ENCODE results near the gene ELSPBP1. TPM values are rescaled to one million over a fixed set of nuclear protein-coding genes. Genes with fewer than 3 reads are reported as not detected.
A peak's percentile ranks its signal among the peaks of the same experiment; 100 is the strongest.

Gene ELSPBP1
- total and polyA plus RNA-seq, 2 donors (not counting 1 experiment from before 2014, with no cell fraction given), result not detected

GRCh38 chr19:48060381-48060780, 65.9 kb downstream of the ELSPBP1 start:
- no peak overlapping the region for H3K9ac ChIP-seq (ENCODE audit: insufficient read depth, low read length)
- H3K79me2 ChIP-seq (ENCODE audit: control insufficient read depth, insufficient read depth, low read length), result no peaks in the 10 kb centered on the region
- no peaks in the 10 kb centered on the region for H3K36me3 ChIP-seq (ENCODE audit: control insufficient read depth, insufficient read depth, low read length)
- TF ChIP-seq EZH2 (IDR thresholded peaks at IDR 0.05; ENCODE audit: low read length, missing control alignments) (no peak), CTCF (conservative IDR thresholded peaks at IDR 0.05 in 1 of 2, IDR thresholded peaks at IDR 0.05 in 1 of 2; ENCODE audit: low read depth in 1 of 2, low read length in 2 of 2) (no peak)
- H4K20me1 ChIP-seq (ENCODE audit: control insufficient read depth, extremely low read depth, insufficient read depth, low read length), result no peaks in the 10 kb centered on the region
- no peak overlapping the region for H2AFZ ChIP-seq (ENCODE audit: low read length)
- H3K9me3 ChIP-seq (ENCODE audit: control insufficient read depth, insufficient read depth, low read depth, low read length), result no peaks in the 10 kb centered on the region
- no peak overlapping the region for H3K4me2 ChIP-seq (ENCODE audit: extremely low read depth, insufficient read depth, low read length)
- no peak overlapping the region for H3K4me3 ChIP-seq (replicated peaks in 1 of 4; ENCODE audit: control extremely low read depth in 1 of 4, insufficient read depth in 1 of 4, low read depth in 3 of 4, low read length in 4 of 4)
- H3K27ac ChIP-seq (ENCODE audit: insufficient read depth, low read length), result no peak overlapping the region
- no peaks in the 10 kb centered on the region for H3K27me3 ChIP-seq (ENCODE audit: control insufficient read depth, insufficient read depth, low read length)
- no peaks in the 10 kb centered on the region for H3K4me1 ChIP-seq (ENCODE audit: control insufficient read depth, extremely low read depth, insufficient read depth, low read length)
- no peak for DNase-seq (ENCODE audit: low read depth in 2 of 2)

GRCh38 chr19:48061401-48062344, 67.2 kb downstream of the ELSPBP1 start:
- TF ChIP-seq EZH2 (IDR thresholded peaks at IDR 0.05; ENCODE audit: low read length, missing control alignments) (no peak), CTCF (conservative IDR thresholded peaks at IDR 0.05 in 1 of 2, IDR thresholded peaks at IDR 0.05 in 1 of 2; ENCODE audit: low read depth in 1 of 2, low read length in 2 of 2) (no peak)
- H3K4me3 ChIP-seq (replicated peaks in 1 of 4; ENCODE audit: control extremely low read depth in 1 of 4, insufficient read depth in 1 of 4, low read depth in 3 of 4, low read length in 4 of 4), result no peak overlapping the region
- no peak for DNase-seq (ENCODE audit: low read depth in 2 of 2)
- no peaks in the 10 kb centered on the region for H3K4me1 ChIP-seq (ENCODE audit: control insufficient read depth, extremely low read depth, insufficient read depth, low read length)
- no peaks in the 10 kb centered on the region for H3K79me2 ChIP-seq (ENCODE audit: control insufficient read depth, insufficient read depth, low read length)
- no peaks in the 10 kb centered on the region for H4K20me1 ChIP-seq (ENCODE audit: control insufficient read depth, extremely low read depth, insufficient read depth, low read length)
- no peaks in the 10 kb centered on the region for H3K27me3 ChIP-seq (ENCODE audit: control insufficient read depth, insufficient read depth, low read length)
- no peaks in the 10 kb centered on the region for H3K36me3 ChIP-seq (ENCODE audit: control insufficient read depth, insufficient read depth, low read length)
- no peak overlapping the region for H3K4me2 ChIP-seq (ENCODE audit: extremely low read depth, insufficient read depth, low read length)
- no peak overlapping the region for H3K9ac ChIP-seq (ENCODE audit: insufficient read depth, low read length)
- no peaks in the 10 kb centered on the region for H3K9me3 ChIP-seq (ENCODE audit: control insufficient read depth, insufficient read depth, low read depth, low read length)
- no peak overlapping the region for H3K27ac ChIP-seq (ENCODE audit: insufficient read depth, low read length)
- H2AFZ ChIP-seq (ENCODE audit: low read length), result no peak overlapping the region

- Histone ChIP-seq H4K20me1 (ENCODE audit: control insufficient read depth, extremely low read depth, insufficient read depth, low read length) (no peaks in the 10 kb centered on the region), H3K4me2 (ENCODE audit: extremely low read depth, insufficient read depth, low read length) (no peak overlapping the region), H3K27me3 (ENCODE audit: control insufficient read depth, insufficient read depth, low read length) (no peaks in the 10 kb centered on the region), H3K9me3 (ENCODE audit: control insufficient read depth, insufficient read depth, low read depth, low read length) (no peaks in the 10 kb centered on the region), H2AFZ (ENCODE audit: low read length) (no peak overlapping the region), H3K27ac (ENCODE audit: insufficient read depth, low read length) (no peak overlapping the region), H3K79me2 (ENCODE audit: control insufficient read depth, insufficient read depth, low read length) (no peaks in the 10 kb centered on the region), H3K9ac (ENCODE audit: insufficient read depth, low read length) (no peak overlapping the region), H3K4me3 (replicated peaks in 1 of 4; ENCODE audit: control extremely low read depth in 1 of 4, insufficient read depth in 1 of 4, low read depth in 3 of 4, low read length in 4 of 4) (no peak overlapping the region), H3K4me1 (ENCODE audit: control insufficient read depth, extremely low read depth, insufficient read depth, low read length) (no peaks in the 10 kb centered on the region), H3K36me3 (ENCODE audit: control insufficient read depth, insufficient read depth, low read length) (no peaks in the 10 kb centered on the region)
- peak in 1 of 2 donors; percentile 10 for DNase-seq (ENCODE audit: low read depth in 2 of 2)
- TF ChIP-seq EZH2 (IDR thresholded peaks at IDR 0.05; ENCODE audit: low read length, missing control alignments) (no peak), CTCF (conservative IDR thresholded peaks at IDR 0.05 in 1 of 2, IDR thresholded peaks at IDR 0.05 in 1 of 2; ENCODE audit: low read depth in 1 of 2, low read length in 2 of 2) (no peak)
Observed at GRCh38 chr19:48064509-48064908, 70.1 kb downstream of the ELSPBP1 start.

Measured in fibroblast of lung (primary cell).